GM12872 (cell line): ENCODE data around the gene KCNJ12.

Experiments used
- TF ChIP-seq, protein P1 (sequence below): IDR thresholded peaks from 3 replicates; pipeline ENCODE4 v1.5.1; 2011; ENCODE audit warnings: low read depth, mild to moderate bottlenecking, low read length, moderate library complexity; ENCODE audit not compliant: insufficient read depth

Gene KCNJ12

GRCh38 chr17:21375162-21375560 is 996 bp upstream of the KCNJ12 start:
- TF ChIP-seq, protein P1, sequence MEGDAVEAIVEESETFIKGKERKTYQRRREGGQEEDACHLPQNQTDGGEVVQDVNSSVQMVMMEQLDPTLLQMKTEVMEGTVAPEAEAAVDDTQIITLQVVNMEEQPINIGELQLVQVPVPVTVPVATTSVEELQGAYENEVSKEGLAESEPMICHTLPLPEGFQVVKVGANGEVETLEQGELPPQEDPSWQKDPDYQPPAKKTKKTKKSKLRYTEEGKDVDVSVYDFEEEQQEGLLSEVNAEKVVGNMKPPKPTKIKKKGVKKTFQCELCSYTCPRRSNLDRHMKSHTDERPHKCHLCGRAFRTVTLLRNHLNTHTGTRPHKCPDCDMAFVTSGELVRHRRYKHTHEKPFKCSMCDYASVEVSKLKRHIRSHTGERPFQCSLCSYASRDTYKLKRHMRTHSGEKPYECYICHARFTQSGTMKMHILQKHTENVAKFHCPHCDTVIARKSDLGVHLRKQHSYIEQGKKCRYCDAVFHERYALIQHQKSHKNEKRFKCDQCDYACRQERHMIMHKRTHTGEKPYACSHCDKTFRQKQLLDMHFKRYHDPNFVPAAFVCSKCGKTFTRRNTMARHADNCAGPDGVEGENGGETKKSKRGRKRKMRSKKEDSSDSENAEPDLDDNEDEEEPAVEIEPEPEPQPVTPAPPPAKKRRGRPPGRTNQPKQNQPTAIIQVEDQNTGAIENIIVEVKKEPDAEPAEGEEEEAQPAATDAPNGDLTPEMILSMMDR: no peak

DNA sequence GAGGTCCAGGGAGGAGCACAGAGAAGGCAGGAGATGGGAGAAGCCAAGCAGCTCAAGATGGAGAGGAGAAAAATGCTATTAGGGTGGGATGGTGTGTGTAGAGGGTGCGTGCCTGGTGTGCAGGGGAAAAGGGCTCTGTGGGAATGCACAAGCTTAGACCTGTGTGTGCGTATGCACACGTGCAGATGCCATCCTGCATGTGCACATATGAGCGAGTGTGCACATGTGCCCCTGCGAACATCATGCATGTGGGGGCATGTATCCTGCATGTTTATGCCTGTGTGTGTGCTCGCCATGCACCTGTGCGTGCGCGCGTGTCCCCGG is 438 bp upstream of the KCNJ12 start:
- TF ChIP-seq, protein P1: no peak

DNA sequence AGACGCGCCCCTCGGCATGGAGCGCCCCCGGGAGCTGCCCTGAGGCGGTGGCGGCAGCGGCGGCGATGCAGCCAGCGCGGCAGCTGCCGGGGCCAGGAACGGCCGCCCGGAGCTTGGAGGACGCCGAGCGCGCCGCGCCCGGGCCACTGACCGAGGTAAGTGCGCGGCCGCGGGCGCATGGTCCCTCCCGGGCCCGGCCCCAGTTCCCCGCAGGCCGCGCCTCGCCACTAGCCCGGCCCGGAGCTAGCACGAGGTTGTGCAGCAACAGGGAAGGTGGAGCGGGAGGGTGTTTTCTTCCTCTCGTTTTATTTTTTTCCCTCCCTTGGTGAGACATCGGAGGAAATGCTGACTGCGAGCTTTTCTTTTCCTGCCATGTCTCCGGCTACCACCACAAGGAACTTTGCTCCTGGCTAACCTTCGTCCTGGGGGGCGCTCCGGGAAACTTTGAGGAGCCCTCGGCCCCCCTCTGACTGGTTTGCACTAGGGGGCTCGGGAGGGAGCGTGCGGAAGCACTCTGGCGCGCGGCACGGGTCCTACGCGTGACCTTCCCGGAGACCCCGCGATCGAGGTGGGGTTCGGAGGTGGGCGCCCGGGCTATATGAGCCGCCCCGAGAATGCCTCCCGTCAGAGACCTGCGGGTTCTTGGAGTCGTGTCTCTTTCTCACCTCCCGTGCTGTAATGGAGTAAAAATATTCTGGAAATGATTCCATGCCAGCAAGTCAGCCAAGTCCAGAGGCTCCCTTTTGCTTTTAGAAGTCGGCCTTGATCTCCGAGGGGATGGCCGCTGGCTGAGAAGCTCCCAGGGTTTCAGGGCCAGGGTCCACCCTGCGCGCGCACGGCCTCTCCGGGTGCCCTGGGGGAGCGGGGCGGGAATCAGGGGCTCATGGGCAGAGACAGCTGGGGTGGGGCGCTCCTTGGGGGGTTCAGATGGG is 868 bp downstream of the KCNJ12 start:
- TF ChIP-seq, protein P1: no peak

DNA sequence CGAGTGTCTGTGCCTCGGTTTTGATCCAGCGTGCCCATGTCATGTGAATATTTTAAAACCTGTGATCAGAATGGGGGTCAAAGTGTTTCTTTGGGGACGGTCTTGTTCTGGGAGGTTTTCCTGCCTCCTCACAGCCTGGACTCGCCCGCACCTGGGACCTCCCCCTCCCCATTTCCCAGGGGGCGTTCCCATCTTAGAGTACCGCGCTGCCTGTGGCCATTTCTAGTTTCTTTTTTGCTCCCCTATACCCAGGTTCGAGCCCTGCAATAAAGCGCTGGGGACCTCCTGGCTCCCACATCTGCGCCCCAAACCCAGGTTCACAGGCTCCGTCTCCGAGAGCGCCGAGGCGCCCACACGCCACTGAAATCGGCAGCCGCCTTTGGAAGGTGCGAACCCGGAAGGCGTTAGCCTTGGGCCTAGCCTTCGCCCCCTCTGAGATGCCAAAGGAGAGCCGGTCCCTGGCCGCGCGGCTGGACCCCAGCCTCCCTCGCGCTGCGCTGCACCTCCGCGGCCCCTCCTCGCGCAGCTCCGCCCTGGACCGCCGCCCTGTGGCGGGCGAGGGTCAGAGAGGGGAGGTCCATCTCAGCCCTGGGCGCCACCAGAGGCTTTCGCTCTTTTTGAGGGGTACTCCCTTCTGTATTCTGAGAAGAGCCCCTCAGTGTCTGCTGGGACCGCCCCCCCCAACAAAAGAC is 1.7 kb downstream of the KCNJ12 start:
- TF ChIP-seq, protein P1: no peak

GRCh38 chr17:21378553-21378952 is 2.4 kb downstream of the KCNJ12 start:
- TF ChIP-seq, protein P1: no peak

- TF ChIP-seq, protein P1: no peak
These were observed 3.0 kb downstream of the KCNJ12 start for GRCh38 chr17:21379080-21379711.

GRCh38 chr17:21380659-21381058 is 4.5 kb downstream of the KCNJ12 start:
- TF ChIP-seq, protein P1: no peak
